LHCN-M2 (cell line): ENCODE data around the gene NFYC. TPM values are rescaled to one million over a fixed set of nuclear protein-coding genes. Genes with fewer than 3 reads are reported as not detected.

ENCODE experiments used
- total RNA-seq: library from RNA; depleted of rRNA; stranded (reverse); fragments of >200 nt; gene quantifications from 2 replicates; pipeline ENCODE4 v1.2.3, GENCODE V29; 2014; rRNA removed

The NFYC gene
- total RNA-seq, 1 experiment from 2014 or later: 31.3 TPM

Other genes starting within 250 kb of the NFYC start
- 4.9 and 6.8 TPM in 2 replicates for gene ZFP69B, start 241.2 kb upstream of the NFYC start, total RNA-seq
- 1.2 and 2.2 TPM in 2 replicates for gene ZFP69, start 214.4 kb upstream of the NFYC start, total RNA-seq
- gene EXO5, start 182.9 kb upstream of the NFYC start, total RNA-seq: 16.5 and 18.4 TPM in 2 replicates
- 4.8 and 7.5 TPM in 2 replicates for gene ZNF684, start 160.1 kb upstream of the NFYC start, total RNA-seq
- 0.11 and 0.19 TPM in 2 replicates for gene RIMS3, start 26.0 kb upstream of the NFYC start, total RNA-seq
- 0.06 and 0.63 TPM in 2 replicates for gene KCNQ4, start 92.1 kb downstream of the NFYC start, total RNA-seq
- 1.8 and 2.1 TPM in 2 replicates for gene CITED4, start 170.7 kb downstream of the NFYC start, total RNA-seq